ENCODE measurements around the gene ASCL5. TPM values are rescaled to one million over a fixed set of nuclear protein-coding genes. Genes with fewer than 3 reads are reported as not detected.

The ASCL5 gene
- total RNA-seq, 3 donors from 2014 or later = not detected

GRCh38 chr1:201103666-201104065 is 23.3 kb downstream of the ASCL5 start:
- intact Hi-C loops (cut with DNase I; ENCODE audit: low total_unique reads) = no loop called here

DNA sequence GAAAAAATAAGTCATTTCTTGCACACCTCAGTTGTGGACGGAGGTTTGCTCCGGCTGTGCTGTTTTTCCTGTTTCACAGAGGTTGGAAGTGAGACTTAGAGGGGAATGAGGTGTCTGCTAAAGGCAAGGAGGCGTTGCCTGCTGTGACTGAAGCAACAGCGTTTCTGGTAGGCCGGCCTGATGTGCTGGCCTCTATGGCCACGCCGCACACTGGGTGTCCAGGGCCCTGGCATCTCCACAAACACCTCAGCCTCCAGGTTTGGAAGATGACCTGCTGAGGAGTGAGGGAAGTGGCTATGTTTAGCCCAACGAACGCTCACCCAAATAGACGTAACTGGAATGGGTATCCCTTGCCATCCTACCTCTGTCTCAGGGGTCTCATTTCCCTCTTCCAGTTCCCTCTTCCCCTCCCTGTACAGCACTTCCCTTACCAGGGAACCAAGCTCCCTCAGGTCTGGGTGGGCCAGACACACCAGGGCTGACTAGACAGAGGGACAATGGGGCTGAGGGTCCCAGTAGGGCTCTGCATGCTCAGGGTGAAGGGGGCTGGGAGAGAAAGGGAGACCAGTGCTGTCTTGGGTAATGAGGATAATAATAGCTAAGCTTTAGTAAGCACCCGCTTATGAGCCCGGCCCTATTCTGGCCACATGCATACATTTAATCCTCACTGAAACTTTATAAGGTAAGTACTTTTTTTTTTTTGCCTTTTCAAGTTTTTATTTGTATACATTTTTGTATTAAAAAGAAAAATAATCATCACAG is 26.6 kb downstream of the ASCL5 start:
- TF ChIP-seq POLR2A (IDR thresholded peaks at IDR 0.05) (no peak), CTCF (IDR thresholded peaks at IDR 0.05) (no peak), POLR2AphosphoS5 (IDR thresholded peaks at IDR 0.05) (no peak)
- H3K9me3 ChIP-seq = no peaks in the 10 kb centered on the region
- no peak for DNase-seq (ENCODE audit: low spot score in 2 of 2)

More at GRCh38 chr1:201103666-201104065, 23.3 kb downstream of the ASCL5 start:
- H3K27me3 ChIP-seq = no peaks in the 10 kb centered on the region
- H3K36me3 ChIP-seq = no peaks in the 10 kb centered on the region
- H3K9me3 ChIP-seq = no peaks in the 10 kb centered on the region
- H3K4me3 ChIP-seq = no peak overlapping the region
- no peak for DNase-seq (ENCODE audit: low spot score in 2 of 2)
- H3K27ac ChIP-seq = no peak overlapping the region
- no peaks in the 10 kb centered on the region for H3K4me1 ChIP-seq
- no peak for TF ChIP-seq POLR2A (IDR thresholded peaks at IDR 0.05)
- no peak for TF ChIP-seq CTCF (IDR thresholded peaks at IDR 0.05)
- no peak for TF ChIP-seq POLR2AphosphoS5 (IDR thresholded peaks at IDR 0.05)

DNA sequence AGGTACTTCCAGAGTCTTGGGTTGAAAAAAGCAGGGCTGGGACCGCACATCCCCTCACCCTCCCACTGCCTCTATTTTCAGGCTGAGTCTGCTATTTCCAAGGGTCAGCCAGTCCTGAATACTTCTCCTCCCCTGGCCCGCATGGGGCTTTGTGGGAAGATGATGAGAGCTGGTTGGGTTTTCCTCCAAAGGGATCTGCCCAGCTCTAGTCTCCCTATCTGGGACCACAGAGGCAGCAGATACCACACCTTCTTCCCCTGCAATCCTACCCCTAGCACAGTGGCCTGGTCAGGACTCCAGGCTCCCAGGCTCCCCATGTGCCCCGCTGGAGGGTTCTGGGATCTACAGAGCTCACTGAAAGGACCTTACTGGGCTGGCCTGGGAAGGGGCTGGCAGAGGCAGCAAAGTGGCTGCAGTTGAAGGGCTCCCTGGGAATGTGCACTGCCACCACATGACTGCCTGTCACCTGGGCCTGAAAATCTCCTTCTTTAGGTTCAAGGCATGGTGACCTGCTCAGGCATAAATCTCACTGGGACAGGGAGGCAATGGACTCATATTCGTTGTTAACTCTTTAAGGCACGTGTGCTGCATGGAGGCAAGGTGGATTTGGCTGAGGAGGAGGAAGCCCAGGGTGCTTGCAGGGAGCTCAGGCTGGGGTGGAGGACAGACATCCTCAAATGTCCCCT is 27.8 kb downstream of the ASCL5 start:
- intact Hi-C loops (cut with DNase I; ENCODE audit: low total_unique reads) = no loop called here
- DNase-seq (ENCODE audit: low spot score in 2 of 2) = no peak
- no peaks in the 10 kb centered on the region for H3K9me3 ChIP-seq
- no peaks in the 10 kb centered on the region for H3K27me3 ChIP-seq
- H3K4me1 ChIP-seq = no peaks in the 10 kb centered on the region
- no peak for TF ChIP-seq POLR2A (IDR thresholded peaks at IDR 0.05)
- no peak for TF ChIP-seq POLR2AphosphoS5 (IDR thresholded peaks at IDR 0.05)
- no peak for TF ChIP-seq CTCF (IDR thresholded peaks at IDR 0.05)
- H3K36me3 ChIP-seq = no peaks in the 10 kb centered on the region
- H3K27ac ChIP-seq = no peak overlapping the region
- no peak overlapping the region for H3K4me3 ChIP-seq

More for the DNA sequence above, 26.6 kb downstream of the ASCL5 start:
- no peaks in the 10 kb centered on the region for H3K4me1 ChIP-seq
- H3K4me3 ChIP-seq = no peak overlapping the region
- intact Hi-C loops (cut with DNase I; ENCODE audit: low total_unique reads) = no loop called here
- H3K27me3 ChIP-seq = no peaks in the 10 kb centered on the region
- H3K36me3 ChIP-seq = no peaks in the 10 kb centered on the region
- no peak overlapping the region for H3K27ac ChIP-seq

DNA sequence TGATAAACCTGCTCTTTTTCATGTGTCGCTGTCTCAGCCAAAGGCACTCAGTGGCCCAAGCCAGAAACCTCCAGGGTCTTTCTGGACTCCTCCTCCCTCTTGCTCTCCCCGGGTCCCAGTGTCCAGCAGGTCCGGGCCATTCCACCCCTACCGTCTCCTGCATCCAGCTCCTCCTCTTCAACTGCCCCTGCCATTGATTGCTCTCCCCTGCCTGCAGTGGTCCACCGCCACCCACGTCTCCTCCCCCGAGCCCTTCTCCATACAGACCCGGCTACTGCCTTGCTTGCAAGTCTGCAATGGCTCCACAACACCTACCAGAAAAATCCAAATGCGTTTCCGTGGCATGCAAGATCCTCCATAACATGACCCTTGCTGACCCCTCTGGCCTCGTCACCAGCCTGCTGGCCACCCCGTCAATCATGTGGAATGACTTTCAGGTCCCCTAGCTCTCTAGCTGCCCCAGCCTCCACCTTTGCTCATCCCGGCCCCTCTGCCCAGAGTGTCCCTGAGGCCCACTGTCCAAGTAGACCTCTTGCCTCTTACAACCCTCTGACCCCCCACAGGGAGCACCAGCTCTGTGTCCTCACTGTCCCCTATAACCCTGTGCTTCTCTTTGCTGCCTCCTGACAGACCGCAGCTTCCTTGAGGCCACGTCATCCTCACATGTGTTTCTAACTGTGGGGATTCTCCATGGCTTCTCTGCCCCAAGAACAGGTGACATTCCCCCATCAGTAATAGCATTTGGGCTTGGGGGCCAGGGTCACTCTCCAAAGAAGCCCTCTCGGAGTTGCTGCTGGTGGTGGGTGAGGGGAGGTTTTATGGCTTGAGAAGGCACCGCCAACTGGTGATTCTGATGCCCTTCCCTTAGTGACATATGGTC is 29.8 kb downstream of the ASCL5 start:
- no peaks in the 10 kb centered on the region for H3K9me3 ChIP-seq
- intact Hi-C loops (cut with DNase I; ENCODE audit: low total_unique reads) = no loop called here
- no peak overlapping the region for H3K27ac ChIP-seq
- no peak overlapping the region for H3K4me3 ChIP-seq
- H3K27me3 ChIP-seq = no peaks in the 10 kb centered on the region
- H3K4me1 ChIP-seq = no peaks in the 10 kb centered on the region
- TF ChIP-seq POLR2AphosphoS5 (IDR thresholded peaks at IDR 0.05) = no peak
- no peak for TF ChIP-seq CTCF (IDR thresholded peaks at IDR 0.05)
- TF ChIP-seq POLR2A (IDR thresholded peaks at IDR 0.05) = no peak
- no peaks in the 10 kb centered on the region for H3K36me3 ChIP-seq
- DNase-seq (ENCODE audit: low spot score in 2 of 2) = no peak

Data from breast epithelium (tissue), 4 donors.